GM20000 (cell line): ENCODE data around the gene SFMBT2.

ENCODE experiments used
- DNase-seq: peaks from one replicate; pipeline ENCODE4 v3.0.0; 2012; ENCODE audit warnings: low spot score
- CTCF ChIP-seq: IDR thresholded peaks from 2 replicates; pipeline ENCODE4 v1.5.1; 2012; ENCODE audit warnings: mild to moderate bottlenecking, control low read depth; ENCODE audit errors: extremely low read depth, missing control alignments

The SFMBT2 gene

GRCh38 chr10:7285522-7286322, 125.1 kb downstream of the SFMBT2 start:
- no peak for DNase-seq
- TF ChIP-seq CTCF: no peak

- DNase-seq: no peak
- TF ChIP-seq CTCF: no peak
Measured at GRCh38 chr10:7283246-7283645, 127.6 kb downstream of the SFMBT2 start.

GRCh38 chr10:7282457-7282856, 128.4 kb downstream of the SFMBT2 start:
- DNase-seq: no peak
- no peak for TF ChIP-seq CTCF

- TF ChIP-seq CTCF: no peak
- DNase-seq: no peak
Measured at GRCh38 chr10:7281429-7281828, 129.4 kb downstream of the SFMBT2 start.

GRCh38 chr10:7279303-7279702, 131.5 kb downstream of the SFMBT2 start:
- no peak for TF ChIP-seq CTCF
- no peak for DNase-seq

- DNase-seq: no peak
- no peak for TF ChIP-seq CTCF
Measured at GRCh38 chr10:7277867-7278266, 133.0 kb downstream of the SFMBT2 start.

GRCh38 chr10:7277432-7277831, 133.4 kb downstream of the SFMBT2 start:
- no peak for TF ChIP-seq CTCF
- DNase-seq: no peak
